H1 (cell line): ENCODE measurements around the gene PEAK1. TPM values are rescaled to one million over a fixed set of nuclear protein-coding genes. Genes with fewer than 3 reads are reported as not detected.

Source experiments
- CTCF ChIA-PET: fragments of 300-600 bp; sonication (Branson Sonifier 250); formaldehyde crosslinking; loops from one replicate; lab custom pipeline; 2021; ENCODE audit not compliant: partially characterized antibody; lab: Charles Lee
- POLR2A ChIA-PET: fragments of 300-600 bp; sonication (Branson Sonifier 250); formaldehyde crosslinking; loops from one replicate; lab custom pipeline; 2021; ENCODE audit warnings: inconsistent platforms; ENCODE audit not compliant: partially characterized antibody; lab: Charles Lee
- DNase-seq, 2 experiments: peaks; one replicate each; pipeline versions ENCODE4 v3.0.0 to v3.0.0-alpha.2; 2010 to 2022; ENCODE audit warnings: low spot score in 2 of 2, low read depth in 1 of 2, mixed read lengths in 1 of 2
- FAIRE-seq: peaks from 2 replicates; lab custom pipeline; 2011; peaks lifted over from hg19 to GRCh38; lab: Jason Lieb, UNC
- H2AFZ ChIP-seq: 2 replicates; pipeline ENCODE4 v1.8.1; 2012; ENCODE audit warnings: low read length, inconsistent platforms
- H2AK5ac ChIP-seq: 2 replicates; pipeline ENCODE4 v1.6.1; 2013; ENCODE audit warnings: low read depth, low read length
- H2BK120ac ChIP-seq: replicated peaks from 2 replicates; pipeline ENCODE3; 2013; ENCODE audit warnings: low read depth, low read length, inconsistent platforms
- H2BK12ac ChIP-seq: 2 replicates; pipeline ENCODE4 v1.6.1; 2013; ENCODE audit warnings: low read depth, low read length
- H2BK15ac ChIP-seq: 2 replicates; pipeline ENCODE4 v1.6.1; 2013; ENCODE audit warnings: low read length
- H2BK20ac ChIP-seq: 2 replicates; pipeline ENCODE4 v1.6.1; 2013; ENCODE audit warnings: low read length
- H2BK5ac ChIP-seq: 2 replicates; pipeline ENCODE4 v1.6.1; 2013; ENCODE audit warnings: low read depth, low read length
- H3K14ac ChIP-seq: 2 replicates; pipeline ENCODE4 v1.6.1; 2013; ENCODE audit warnings: inconsistent platforms; ENCODE audit not compliant: insufficient read length
- H3K18ac ChIP-seq: 2 replicates; pipeline ENCODE4 v1.6.1; 2013; ENCODE audit warnings: low read length; ENCODE audit errors: extremely low read depth
- H3K23ac ChIP-seq: 2 replicates; pipeline ENCODE4 v1.6.1; 2013; ENCODE audit warnings: inconsistent platforms; ENCODE audit not compliant: insufficient read length
- H3K23me2 ChIP-seq: 2 replicates; pipeline ENCODE4 v1.6.1; 2013; ENCODE audit warnings: low read depth, low read length
- H3K27ac ChIP-seq: 2 replicates; pipeline ENCODE4 v1.6.1; 2011; ENCODE audit warnings: low read depth, low read length, inconsistent platforms
- H3K27me3 ChIP-seq, 4 experiments: replicated peaks in 1 of 4; 1 replicate in 1 of 4; 2 replicates in 3 of 4; pipeline versions ENCODE4 v1.6.1 to v1.8.1; 2011 to 2013; ENCODE audit warnings: low read length in 3 of 4, mild to moderate bottlenecking in 3 of 4, inconsistent platforms in 2 of 4, mixed read lengths in 2 of 4, moderate library complexity in 1 of 4; ENCODE audit not compliant: control insufficient read depth in 3 of 4, insufficient read depth in 3 of 4; ENCODE audit errors: extremely low read depth in 1 of 4
- H3K36me3 ChIP-seq, 4 experiments: 2 replicates each; pipeline versions ENCODE4 v1.6.1 to v1.8.1; 2011 to 2013; ENCODE audit warnings: mild to moderate bottlenecking in 4 of 4, low read length in 3 of 4, moderate library complexity in 2 of 4, control low read depth in 1 of 4, inconsistent platforms in 1 of 4; ENCODE audit not compliant: insufficient read depth in 4 of 4, control insufficient read depth in 2 of 4
- H3K4ac ChIP-seq: replicated peaks from 2 replicates; pipeline ENCODE3; 2013; ENCODE audit warnings: low read length, low read depth, mixed read lengths, inconsistent platforms; ENCODE audit not compliant: insufficient read length
- H3K4me1 ChIP-seq, 4 experiments: replicated peaks in 1 of 4; 1 replicate in 1 of 4; 2 replicates in 3 of 4; pipeline versions ENCODE4 v1.6.1 to v1.8.1; 2011 to 2013; ENCODE audit warnings: low read length in 3 of 4, inconsistent platforms in 2 of 4, mixed read lengths in 1 of 4; ENCODE audit not compliant: insufficient read depth in 4 of 4, control insufficient read depth in 3 of 4
- H3K4me2 ChIP-seq, 2 experiments: 2 replicates each; pipeline versions ENCODE4 v1.6.1 to v1.8.1; 2011 to 2013; ENCODE audit warnings: low read depth in 2 of 2, low read length in 2 of 2, control low read depth in 1 of 2, inconsistent platforms in 1 of 2, mild to moderate bottlenecking in 1 of 2; ENCODE audit not compliant: insufficient read depth in 1 of 2
- H3K4me3 ChIP-seq, 4 experiments: fragments of 200-600, 300-600 bp in 1 of 4; sonication (generic), shearing (Covaris generic), sonication (Bioruptor Twin) in 1 of 4; 2 replicates each; pipeline versions ENCODE4 v1.5.1 to v1.8.1; 2011 to 2016; ENCODE audit warnings: low read length in 4 of 4, low read depth in 3 of 4, control low read depth in 2 of 4, inconsistent platforms in 2 of 4, mild to moderate bottlenecking in 2 of 4, mixed read lengths in 1 of 4, moderate library complexity in 1 of 4; ENCODE audit not compliant: insufficient read depth in 2 of 4; ENCODE audit errors: extremely low read depth in 1 of 4
- H3K56ac ChIP-seq: replicated peaks from 2 replicates; pipeline ENCODE3; 2013; ENCODE audit warnings: low read depth, mild to moderate bottlenecking, mixed read lengths, low read length, inconsistent platforms; ENCODE audit not compliant: insufficient read length
- H3K79me1 ChIP-seq: 2 replicates; pipeline ENCODE4 v1.6.1; 2013; ENCODE audit warnings: low read depth, low read length, control low read depth
- H3K79me2 ChIP-seq, 2 experiments: 2 replicates each; pipeline versions ENCODE4 v1.6.1 to v1.8.1; 2012 to 2013; ENCODE audit warnings: low read length in 2 of 2, mild to moderate bottlenecking in 2 of 2, inconsistent platforms in 1 of 2; ENCODE audit not compliant: insufficient read depth in 2 of 2, control insufficient read depth in 1 of 2
- H3K9ac ChIP-seq, 4 experiments: replicated peaks in 1 of 4; 1 replicate in 1 of 4; 2 replicates in 3 of 4; pipeline versions ENCODE4 v1.6.1 to v1.8.1; 2011 to 2013; ENCODE audit warnings: low read depth in 3 of 4, low read length in 3 of 4, control low read depth in 2 of 4, mild to moderate bottlenecking in 2 of 4, moderate library complexity in 2 of 4, inconsistent platforms in 1 of 4; ENCODE audit errors: extremely low read depth in 1 of 4
- H3K9me3 ChIP-seq, 2 experiments: 2 replicates each; pipeline versions ENCODE4 v1.6.1 to v1.8.1; 2012 to 2013; ENCODE audit warnings: mild to moderate bottlenecking in 2 of 2, moderate library complexity in 2 of 2, control low read depth in 1 of 2, inconsistent platforms in 1 of 2, low read depth in 1 of 2, low read length in 1 of 2, mixed read lengths in 1 of 2; ENCODE audit not compliant: insufficient read depth in 2 of 2
- H4K20me1 ChIP-seq, 2 experiments: replicated peaks in 1 of 2; 2 replicates each; pipeline versions ENCODE3 to v1.8.1; 2011 to 2013; ENCODE audit warnings: inconsistent platforms in 2 of 2, low read length in 2 of 2, mild to moderate bottlenecking in 1 of 2; ENCODE audit not compliant: insufficient read depth in 2 of 2, control insufficient read depth in 1 of 2
- H4K5ac ChIP-seq: 2 replicates; pipeline ENCODE4 v1.6.1; 2013; ENCODE audit warnings: low read length, low read depth, mixed read lengths, inconsistent platforms; ENCODE audit not compliant: insufficient read length
- H4K8ac ChIP-seq: 2 replicates; pipeline ENCODE4 v1.8.0; 2013; ENCODE audit warnings: mild to moderate bottlenecking, moderate library complexity, low read length, inconsistent platforms; ENCODE audit not compliant: insufficient read depth; ENCODE audit errors: extremely low read depth
- H4K91ac ChIP-seq: replicated peaks from 2 replicates; pipeline ENCODE3; 2013; ENCODE audit warnings: low read length, mixed read lengths, inconsistent platforms; ENCODE audit not compliant: insufficient read length
- BACH1 ChIP-seq: IDR thresholded peaks from 2 replicates; pipeline ENCODE4 v1.6.1; 2012; ENCODE audit warnings: low read length, improper control_type of control experiment
- CTBP2 ChIP-seq: IDR thresholded peaks from 2 replicates; pipeline ENCODE4 v1.7.0; 2011; ENCODE audit warnings: borderline replicate concordance, mild to moderate bottlenecking, moderate library complexity, mixed read lengths, low read length; ENCODE audit not compliant: insufficient read depth, insufficient read length
- E2F6 ChIP-seq: IDR thresholded peaks from 2 replicates; pipeline ENCODE4 v1.6.1; 2012; ENCODE audit warnings: inconsistent platforms
- JUN ChIP-seq: IDR thresholded peaks from 2 replicates; pipeline ENCODE4 v1.6.1; 2011; ENCODE audit warnings: low read depth, mild to moderate bottlenecking, improper control_type of control experiment, low read length
- NANOG ChIP-seq: IDR thresholded peaks from 2 replicates; pipeline ENCODE4 v1.6.1; 2011; ENCODE audit warnings: low read length, low read depth, mild to moderate bottlenecking, inconsistent platforms; ENCODE audit not compliant: insufficient read depth, poor library complexity, severe bottlenecking
- NRF1 ChIP-seq: IDR thresholded peaks from 2 replicates; pipeline ENCODE4 v1.6.1; 2011; ENCODE audit warnings: mild to moderate bottlenecking, low read depth, low read length, improper control_type of control experiment
- POLR2AphosphoS5 ChIP-seq: IDR thresholded peaks from 2 replicates; pipeline ENCODE4 v1.6.1; 2011; ENCODE audit warnings: low read depth, low read length
- RAD21 ChIP-seq, 2 experiments: IDR thresholded peaks in 1 of 2; conservative IDR thresholded peaks in 1 of 2; 2 replicates each; pipeline ENCODE4 v1.6.1; 2011; ENCODE audit warnings: low read depth in 2 of 2, low read length in 2 of 2, improper control_type of control experiment in 1 of 2, inconsistent platforms in 1 of 2, mild to moderate bottlenecking in 1 of 2, moderate library complexity in 1 of 2
- SRF ChIP-seq: IDR thresholded peaks from 2 replicates; pipeline ENCODE4 v1.6.1; 2011; ENCODE audit warnings: mild to moderate bottlenecking, low read depth, low read length, moderate library complexity
- SUZ12 ChIP-seq: fragments of 200-600 bp; sonication (generic); IDR thresholded peaks from 2 replicates; pipeline ENCODE4 v1.6.1; 2012; ENCODE audit warnings: mild to moderate bottlenecking, inconsistent platforms, low read length, moderate library complexity, mixed read lengths
- TAF1 ChIP-seq: IDR thresholded peaks from 2 replicates; pipeline ENCODE4 v1.6.1; 2011; ENCODE audit warnings: mild to moderate bottlenecking, low read depth, low read length
- WGBS, 2 experiments: shearing (Covaris generic) in 1 of 2; methylation state at CpG; one replicate each; pipeline versions ENCODE4 v1.1.6 to v1.1.7; 2013 to 2015; ENCODE audit warnings: low lambda C conversion rate in 2 of 2, mixed read lengths in 2 of 2, inconsistent platforms in 1 of 2, low coverage in 1 of 2, missing lambda C conversion rate in 1 of 2; ENCODE audit not compliant: insufficient replicate concordance in 2 of 2, insufficient coverage in 1 of 2, insufficient read length in 1 of 2; ENCODE audit errors: extremely low coverage in 1 of 2, missing lambda C conversion rate in 1 of 2; 5-methylcytosine and 5-hydroxymethylcytosine counted together
- polyA plus RNA-seq, 7 experiments: library from polyadenylated mRNA; depleted of rRNA in 3 of 7; stranded (reverse) in 5 of 7; unstranded in 2 of 7; fragments of >200 nt in 5 of 7; fragments of 200-250 nt in 2 of 7; gene quantifications; 1 replicate in 5 of 7; 2 replicates in 1 of 7; 4 replicates in 1 of 7; pipeline versions ENCODE4 v1.2.1 to v1.2.3, GENCODE V29; 2011 to 2013; ENCODE audit warnings: missing spikeins in 2 of 7, mixed read lengths in 2 of 7
- total RNA-seq: library from RNA; stranded (reverse); fragmentation: NEBNext Ultra II Directional; extraction: Animal tissue kit (Norgen Biotek cat#: 25700); gene quantifications from 2 replicates; pipeline ENCODE4 v1.2.1, GENCODE V29; 2021

The PEAK1 gene
- total and polyA plus RNA-seq, 2 of the 8 experiments (the other 6 are each of a cell fraction or from before 2014, with no cell fraction given), result 8.8 to 44.8 TPM

- Histone ChIP-seq H3K36me3 (peaks cover 0 to 2% (median 0%) of the 10 kb centered on the region in 4 experiments; a peak in 1 of 8 replicates), H3K9ac (no peak overlapping the region), H4K8ac (no peak overlapping the region), H3K4me2 (no peak overlapping the region), H2BK5ac (no peak overlapping the region), H3K14ac (no peak overlapping the region), H2BK12ac (no peak overlapping the region), H2AK5ac (no peak overlapping the region), H3K79me1 (no peaks in the 10 kb centered on the region), H3K56ac (no peak overlapping the region), H3K4me3 (no peak overlapping the region), H3K4me1 (no peaks in the 10 kb centered on the region), H3K18ac (no peak overlapping the region), H3K27ac (no peak overlapping the region), H2AFZ (no peak overlapping the region), H4K5ac (no peak overlapping the region), H4K91ac (no peak overlapping the region), H2BK15ac (no peak overlapping the region), H3K4ac (no peak overlapping the region), H3K79me2 (no peaks in the 10 kb centered on the region), H3K9me3 (no peaks in the 10 kb centered on the region), H2BK20ac (no peak overlapping the region), H3K27me3 (no peaks in the 10 kb centered on the region), H4K20me1 (no peaks in the 10 kb centered on the region), H3K23ac (no peak overlapping the region), H3K23me2 (no peaks in the 10 kb centered on the region), H2BK120ac (no peak overlapping the region)
- WGBS, 2 experiments, result 91% methylated on average over 5 of the region's 5 CpGs; no CpG with 5 or more reads in 1 of the 2 experiments
- DNase-seq (no peak), FAIRE-seq (no peak)
- ChIA-PET CTCF (interaction anchor here (1.3 to 11.0 kb wide), 8 partner anchors 13 to 360 kb away, joined by 3 to 156 read pairs (median 4); no protein-coding TSS in a partner anchor), POLR2A (interaction anchor here (0.6 to 0.7 kb wide), 2 partner anchors 50 to 450 kb away, joined by 3 to 4 read pairs; no protein-coding TSS in a partner anchor)
- TF ChIP-seq JUN (no peak), SUZ12 (no peak), BACH1 (no peak), POLR2AphosphoS5 (no peak), NANOG (no peak), CTBP2 (no peak), E2F6 (no peak), RAD21 (IDR thresholded peaks at IDR 0.05 in 1 of 2, conservative IDR thresholded peaks at IDR 0.05 in 1 of 2; ENCODE audit: low read depth in 2 of 2, low read length in 2 of 2) (no peak), SRF (no peak), NRF1 (no peak), TAF1 (no peak)
Measured at GRCh38 chr15:77181305-77182074, 238.4 kb downstream of the PEAK1 start.
